MM.1S (cell line): ENCODE data around the gene ELMO1.

Source experiments
- DNase-seq: peaks from one replicate; pipeline ENCODE4 v3.0.0-alpha.2; 2015
- H2AFZ ChIP-seq: fragments of 300-600 bp; sonication (generic); 2 replicates; pipeline ENCODE4 v1.6.0; 2016; ENCODE audit warnings: antibody characterized with exemption, low read length
- H3F3A ChIP-seq: fragments of 300-600 bp; sonication (generic); 2 replicates; pipeline ENCODE4 v1.6.1; 2016; ENCODE audit warnings: mild to moderate bottlenecking, antibody characterized with exemption, low read length, moderate library complexity, mixed read lengths; ENCODE audit not compliant: insufficient read depth
- H3K27ac ChIP-seq: fragments of 300-600 bp; sonication (generic); 2 replicates; pipeline ENCODE4 v1.5.1; 2016; ENCODE audit warnings: mild to moderate bottlenecking, low read length
- H3K27me3 ChIP-seq: fragments of 300-600 bp; sonication (generic); replicated peaks from 2 replicates; pipeline ENCODE4 v1.6.0; 2016; ENCODE audit warnings: low read length; ENCODE audit not compliant: insufficient read depth
- H3K36me3 ChIP-seq: fragments of 300-600 bp; sonication (generic); replicated peaks from 2 replicates; pipeline ENCODE4 v1.6.1; 2016; ENCODE audit warnings: mild to moderate bottlenecking, low read length, mixed read lengths; ENCODE audit not compliant: insufficient read depth
- H3K4me1 ChIP-seq: fragments of 300-600 bp; sonication (generic); 2 replicates; pipeline ENCODE4 v1.6.1; 2016; ENCODE audit warnings: low read length, mixed read lengths
- H3K4me2 ChIP-seq: fragments of 300-600 bp; sonication (generic); 2 replicates; pipeline ENCODE4 v1.6.0; 2016; ENCODE audit warnings: low read depth, low read length
- H3K4me3 ChIP-seq: fragments of 300-600 bp; sonication (generic); 2 replicates; pipeline ENCODE4 v1.5.1; 2016; ENCODE audit warnings: low read length, mixed read lengths
- H3K79me2 ChIP-seq: fragments of 300-600 bp; sonication (generic); 2 replicates; pipeline ENCODE4 v1.6.1; 2016; ENCODE audit warnings: mixed run types, low read length, mixed read lengths
- H3K9ac ChIP-seq: fragments of 300-600 bp; sonication (generic); 2 replicates; pipeline ENCODE4 v1.6.1; 2016; ENCODE audit warnings: low read length, mixed read lengths
- H3K9me2 ChIP-seq: fragments of 300-600 bp; sonication (generic); replicated peaks from 2 replicates; pipeline ENCODE4 v1.6.1; 2016; ENCODE audit warnings: mild to moderate bottlenecking, low read length, mixed read lengths; ENCODE audit not compliant: insufficient read depth
- H3K9me3 ChIP-seq: fragments of 300-600 bp; sonication (generic); replicated peaks from 2 replicates; pipeline ENCODE4 v1.6.1; 2016; ENCODE audit warnings: mild to moderate bottlenecking, low read length, mixed read lengths; ENCODE audit not compliant: insufficient read depth
- H4K20me1 ChIP-seq: fragments of 300-600 bp; sonication (generic); 2 replicates; pipeline ENCODE4 v1.6.1; 2016; ENCODE audit warnings: mild to moderate bottlenecking, low read length, moderate library complexity, mixed read lengths; ENCODE audit not compliant: insufficient read depth
- EZH2 ChIP-seq: fragments of 300-600 bp; sonication (generic); optimal IDR thresholded peaks from 2 replicates; pipeline ENCODE3; 2017; ENCODE audit warnings: low read depth, mild to moderate bottlenecking, antibody characterized with exemption, low read length, mixed read lengths
- EZH2phosphoT487 ChIP-seq: fragments of 300-600 bp; sonication (generic); IDR thresholded peaks from 2 replicates; pipeline ENCODE4 v1.6.1; 2018; ENCODE audit warnings: antibody characterized with exemption, low read length
- TF ChIP-seq, protein P1 (sequence below): fragments of 300-600 bp; sonication (generic); IDR thresholded peaks from 2 replicates; pipeline ENCODE4 v1.5.1; 2016; ENCODE audit warnings: antibody characterized with exemption, low read length, mixed read lengths

ELMO1 gene

DNA sequence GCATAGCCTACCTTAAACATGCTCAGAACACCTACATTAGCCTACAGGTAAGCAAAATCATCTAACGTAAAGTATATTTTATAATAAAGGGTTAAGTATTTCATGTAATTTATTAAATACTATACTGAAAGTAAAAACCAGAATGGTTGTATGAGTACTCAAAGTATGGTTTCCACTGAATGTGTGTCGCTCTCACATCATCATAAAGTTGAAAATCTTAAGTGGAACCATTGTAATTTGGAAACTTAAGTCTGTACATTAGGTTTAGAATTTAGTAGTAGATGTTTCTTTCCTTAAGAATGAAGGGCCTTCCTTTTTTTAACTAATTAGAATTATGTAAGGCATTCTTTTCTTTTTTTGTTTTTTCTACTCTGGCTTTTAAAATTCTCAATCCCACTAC is 484.4 kb downstream of the ELMO1 start:
- H3K9me3 ChIP-seq, result no peaks in the 10 kb centered on the region
- no peak overlapping the region for H3K9ac ChIP-seq
- no peak for DNase-seq
- peaks cover 5% of the 10 kb centered on the region; the same call in 1 of the 2 replicates for H3F3A ChIP-seq
- H3K4me2 ChIP-seq, result no peak overlapping the region
- H4K20me1 ChIP-seq, result no peaks in the 10 kb centered on the region
- H3K4me3 ChIP-seq, result no peak overlapping the region
- no peak overlapping the region for H2AFZ ChIP-seq
- no peak overlapping the region for H3K27ac ChIP-seq
- H3K79me2 ChIP-seq, result peaks cover 10% of the 10 kb centered on the region
- peaks cover 16% of the 10 kb centered on the region for H3K4me1 ChIP-seq
- no peaks in the 10 kb centered on the region for H3K27me3 ChIP-seq
- no peaks in the 10 kb centered on the region for H3K9me2 ChIP-seq
- TF ChIP-seq EZH2 (no peak), EZH2phosphoT487 (no peak)
- TF ChIP-seq, protein P1, sequence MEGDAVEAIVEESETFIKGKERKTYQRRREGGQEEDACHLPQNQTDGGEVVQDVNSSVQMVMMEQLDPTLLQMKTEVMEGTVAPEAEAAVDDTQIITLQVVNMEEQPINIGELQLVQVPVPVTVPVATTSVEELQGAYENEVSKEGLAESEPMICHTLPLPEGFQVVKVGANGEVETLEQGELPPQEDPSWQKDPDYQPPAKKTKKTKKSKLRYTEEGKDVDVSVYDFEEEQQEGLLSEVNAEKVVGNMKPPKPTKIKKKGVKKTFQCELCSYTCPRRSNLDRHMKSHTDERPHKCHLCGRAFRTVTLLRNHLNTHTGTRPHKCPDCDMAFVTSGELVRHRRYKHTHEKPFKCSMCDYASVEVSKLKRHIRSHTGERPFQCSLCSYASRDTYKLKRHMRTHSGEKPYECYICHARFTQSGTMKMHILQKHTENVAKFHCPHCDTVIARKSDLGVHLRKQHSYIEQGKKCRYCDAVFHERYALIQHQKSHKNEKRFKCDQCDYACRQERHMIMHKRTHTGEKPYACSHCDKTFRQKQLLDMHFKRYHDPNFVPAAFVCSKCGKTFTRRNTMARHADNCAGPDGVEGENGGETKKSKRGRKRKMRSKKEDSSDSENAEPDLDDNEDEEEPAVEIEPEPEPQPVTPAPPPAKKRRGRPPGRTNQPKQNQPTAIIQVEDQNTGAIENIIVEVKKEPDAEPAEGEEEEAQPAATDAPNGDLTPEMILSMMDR, result no peak
- no peaks in the 10 kb centered on the region for H3K36me3 ChIP-seq

GRCh38 chr7:36962367-36962766 is 486.3 kb downstream of the ELMO1 start:
- Histone ChIP-seq H3K9me3 (no peaks in the 10 kb centered on the region), H4K20me1 (no peaks in the 10 kb centered on the region)
- DNase-seq, result no peak

DNA sequence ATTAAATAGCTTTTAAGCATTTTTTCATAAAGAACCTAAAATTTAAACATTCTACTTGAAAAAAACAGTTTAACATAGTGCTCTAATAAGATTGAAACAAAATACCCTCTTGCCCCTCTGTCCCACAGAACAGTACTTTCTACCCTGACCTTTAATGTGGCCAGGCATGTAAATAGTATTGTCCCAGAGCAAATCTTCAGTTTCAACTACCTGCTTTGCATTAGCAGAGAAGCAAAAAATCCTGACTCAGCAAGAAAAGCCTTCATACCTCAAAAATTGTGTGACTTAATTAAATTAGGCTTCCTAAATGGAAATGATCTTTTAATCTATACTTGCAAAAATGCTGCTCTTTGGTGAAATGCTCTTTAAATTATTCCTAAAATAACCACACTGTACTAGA is 487.0 kb downstream of the ELMO1 start:
- Histone ChIP-seq H4K20me1 (no peaks in the 10 kb centered on the region), H3K36me3 (no peaks in the 10 kb centered on the region), H3K4me3 (no peak overlapping the region), H3K27ac (peak overlapping the region; percentile 16; the same call in 1 of the 2 replicates), H2AFZ (no peak overlapping the region), H3K9me3 (no peaks in the 10 kb centered on the region), H3K79me2 (peaks cover 18% of the 10 kb centered on the region), H3K27me3 (no peaks in the 10 kb centered on the region), H3K4me1 (peaks cover 41% of the 10 kb centered on the region), H3K9me2 (no peaks in the 10 kb centered on the region), H3F3A (peaks cover 20% of the 10 kb centered on the region; the same call in 1 of the 2 replicates), H3K9ac (no peak overlapping the region), H3K4me2 (peak overlapping the region; percentile 28; the same call in 1 of the 2 replicates)
- no peak for TF ChIP-seq EZH2
- no peak for TF ChIP-seq EZH2phosphoT487
- TF ChIP-seq, protein P1, result no peak
- peak; percentile 79 for DNase-seq

More at GRCh38 chr7:36962367-36962766, 486.3 kb downstream of the ELMO1 start:
- H3K79me2 ChIP-seq, result peaks cover 11% of the 10 kb centered on the region
- no peak overlapping the region for H3K9ac ChIP-seq
- no peaks in the 10 kb centered on the region for H3K9me2 ChIP-seq
- H2AFZ ChIP-seq, result no peak overlapping the region
- no peak overlapping the region for H3K27ac ChIP-seq
- no peaks in the 10 kb centered on the region for H3K27me3 ChIP-seq
- H3F3A ChIP-seq, result peaks cover 18% of the 10 kb centered on the region; the same call in 1 of the 2 replicates
- no peaks in the 10 kb centered on the region for H3K36me3 ChIP-seq
- H3K4me3 ChIP-seq, result no peak overlapping the region
- peak overlapping the region; percentile 28; the same call in 1 of the 2 replicates for H3K4me2 ChIP-seq
- no peak for TF ChIP-seq EZH2
- TF ChIP-seq, protein P1, result no peak
- no peak for TF ChIP-seq EZH2phosphoT487
- H3K4me1 ChIP-seq, result peaks cover 34% of the 10 kb centered on the region
